ENCODE data around the gene ST7.

ST7 gene

DNA sequence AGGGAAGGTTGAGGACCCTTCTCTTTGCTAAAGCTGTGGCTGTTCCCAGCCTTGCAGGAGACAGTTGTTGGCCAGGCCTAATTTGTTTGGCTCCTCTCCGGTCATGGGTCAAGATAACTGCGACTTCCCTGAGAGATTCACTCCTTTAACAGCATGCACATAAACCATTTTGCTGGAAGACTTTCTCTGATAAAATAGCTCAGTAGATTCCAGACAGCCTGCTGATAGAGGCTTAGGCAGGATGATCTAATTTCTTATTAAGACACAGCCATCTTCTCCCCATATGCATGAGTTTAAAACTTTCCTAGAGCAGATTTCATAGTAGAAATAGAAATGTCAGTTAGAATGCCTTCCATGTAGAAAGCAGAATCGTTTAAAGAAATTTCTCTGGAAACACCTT is 187.6 kb downstream of the ST7 start:
- Histone ChIP-seq H2AFZ (ENCODE audit: low read length) (no peak overlapping the region), H3K9ac (ENCODE audit: low read depth, low read length, poor library complexity, severe bottlenecking) (no peak overlapping the region), H3K9me3 (ENCODE audit: insufficient read depth, low read depth, low read length) (no peaks in the 10 kb centered on the region), H3K4me3 (ENCODE audit: low read length, poor library complexity, severe bottlenecking) (no peak overlapping the region), H3K9me2 (replicated peaks; ENCODE audit: low read depth, low read length) (no peaks in the 10 kb centered on the region), H3K36me3 (ENCODE audit: insufficient read depth, low read length) (no peaks in the 10 kb centered on the region), H3K4me1 (ENCODE audit: insufficient read depth, low read length, poor library complexity, severe bottlenecking) (no peaks in the 10 kb centered on the region), H3F3A (ENCODE audit: low read depth) (no peaks in the 10 kb centered on the region), H3K4me2 (ENCODE audit: low read depth, low read length, poor library complexity, severe bottlenecking) (no peak overlapping the region), H3K79me2 (ENCODE audit: insufficient read depth, low read length) (no peaks in the 10 kb centered on the region), H3K27me3 (ENCODE audit: insufficient read depth, low read length, poor library complexity, severe bottlenecking) (no peaks in the 10 kb centered on the region), H4K20me1 (ENCODE audit: insufficient read depth, low read length, poor library complexity, severe bottlenecking) (no peaks in the 10 kb centered on the region)
- TF ChIP-seq, protein P1, sequence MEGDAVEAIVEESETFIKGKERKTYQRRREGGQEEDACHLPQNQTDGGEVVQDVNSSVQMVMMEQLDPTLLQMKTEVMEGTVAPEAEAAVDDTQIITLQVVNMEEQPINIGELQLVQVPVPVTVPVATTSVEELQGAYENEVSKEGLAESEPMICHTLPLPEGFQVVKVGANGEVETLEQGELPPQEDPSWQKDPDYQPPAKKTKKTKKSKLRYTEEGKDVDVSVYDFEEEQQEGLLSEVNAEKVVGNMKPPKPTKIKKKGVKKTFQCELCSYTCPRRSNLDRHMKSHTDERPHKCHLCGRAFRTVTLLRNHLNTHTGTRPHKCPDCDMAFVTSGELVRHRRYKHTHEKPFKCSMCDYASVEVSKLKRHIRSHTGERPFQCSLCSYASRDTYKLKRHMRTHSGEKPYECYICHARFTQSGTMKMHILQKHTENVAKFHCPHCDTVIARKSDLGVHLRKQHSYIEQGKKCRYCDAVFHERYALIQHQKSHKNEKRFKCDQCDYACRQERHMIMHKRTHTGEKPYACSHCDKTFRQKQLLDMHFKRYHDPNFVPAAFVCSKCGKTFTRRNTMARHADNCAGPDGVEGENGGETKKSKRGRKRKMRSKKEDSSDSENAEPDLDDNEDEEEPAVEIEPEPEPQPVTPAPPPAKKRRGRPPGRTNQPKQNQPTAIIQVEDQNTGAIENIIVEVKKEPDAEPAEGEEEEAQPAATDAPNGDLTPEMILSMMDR (conservative IDR thresholded peaks at IDR 0.05; ENCODE audit: low read length), result no peak
- no peak for TF ChIP-seq EZH2phosphoT487 (IDR thresholded peaks at IDR 0.05; ENCODE audit: borderline replicate concordance)

DNA sequence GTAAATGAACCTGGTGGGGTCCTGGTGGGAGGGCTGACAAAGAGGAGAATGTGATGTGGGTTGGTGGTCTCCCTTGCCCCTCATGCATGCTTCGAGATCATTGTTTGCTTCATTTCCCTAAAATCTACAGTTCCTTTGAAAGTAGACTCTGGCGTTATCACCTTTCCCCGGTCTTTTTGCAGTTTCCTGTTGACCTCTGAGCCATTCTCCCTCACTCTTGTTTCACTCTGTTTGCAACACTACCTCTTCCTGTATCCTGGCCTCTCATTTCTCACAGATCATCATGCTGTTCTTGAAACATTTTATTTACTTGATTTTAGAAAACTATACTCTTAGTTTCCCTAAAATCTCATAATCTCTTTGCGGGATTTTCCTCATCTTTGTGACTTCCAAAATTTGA is 189.8 kb downstream of the ST7 start:
- Histone ChIP-seq H3K4me2 (ENCODE audit: low read depth, low read length, poor library complexity, severe bottlenecking) (no peak overlapping the region), H3K4me1 (ENCODE audit: insufficient read depth, low read length, poor library complexity, severe bottlenecking) (no peaks in the 10 kb centered on the region), H3K9ac (ENCODE audit: low read depth, low read length, poor library complexity, severe bottlenecking) (no peak overlapping the region), H2AFZ (ENCODE audit: low read length) (peak overlapping the region; percentile 2; the same call in 1 of the 2 replicates), H4K20me1 (ENCODE audit: insufficient read depth, low read length, poor library complexity, severe bottlenecking) (no peaks in the 10 kb centered on the region), H3F3A (ENCODE audit: low read depth) (no peaks in the 10 kb centered on the region), H3K36me3 (ENCODE audit: insufficient read depth, low read length) (no peaks in the 10 kb centered on the region), H3K9me2 (replicated peaks; ENCODE audit: low read depth, low read length) (no peaks in the 10 kb centered on the region), H3K9me3 (ENCODE audit: insufficient read depth, low read depth, low read length) (no peaks in the 10 kb centered on the region), H3K4me3 (ENCODE audit: low read length, poor library complexity, severe bottlenecking) (no peak overlapping the region), H3K27me3 (ENCODE audit: insufficient read depth, low read length, poor library complexity, severe bottlenecking) (no peaks in the 10 kb centered on the region), H3K79me2 (ENCODE audit: insufficient read depth, low read length) (no peaks in the 10 kb centered on the region)
- no peak for TF ChIP-seq EZH2phosphoT487 (IDR thresholded peaks at IDR 0.05; ENCODE audit: borderline replicate concordance)
- TF ChIP-seq, protein P1 (conservative IDR thresholded peaks at IDR 0.05; ENCODE audit: low read length), result no peak

DNA sequence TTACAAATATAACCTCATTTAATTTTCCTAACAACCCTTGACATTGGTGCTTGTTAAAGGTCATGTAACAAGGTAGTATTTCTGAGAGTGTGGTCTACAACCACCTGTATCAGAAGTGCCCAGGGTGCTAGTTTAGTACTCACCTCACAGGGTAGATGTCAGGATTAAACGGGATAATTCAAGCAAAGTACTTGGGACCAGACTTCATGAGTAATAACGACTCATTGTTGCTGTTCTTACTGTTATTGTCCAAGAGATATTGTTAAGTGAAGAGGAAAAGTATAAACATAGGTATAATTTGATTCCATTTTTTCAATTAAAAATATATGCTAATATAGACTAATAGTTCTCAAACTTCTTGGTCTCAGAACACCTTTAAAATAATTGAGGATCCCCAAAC is 190.3 kb downstream of the ST7 start:
- Histone ChIP-seq H2AFZ (ENCODE audit: low read length) (no peak overlapping the region), H3K79me2 (ENCODE audit: insufficient read depth, low read length) (no peaks in the 10 kb centered on the region), H4K20me1 (ENCODE audit: insufficient read depth, low read length, poor library complexity, severe bottlenecking) (no peaks in the 10 kb centered on the region), H3K27me3 (ENCODE audit: insufficient read depth, low read length, poor library complexity, severe bottlenecking) (no peaks in the 10 kb centered on the region), H3K4me1 (ENCODE audit: insufficient read depth, low read length, poor library complexity, severe bottlenecking) (no peaks in the 10 kb centered on the region), H3K4me3 (ENCODE audit: low read length, poor library complexity, severe bottlenecking) (no peak overlapping the region), H3K9me2 (replicated peaks; ENCODE audit: low read depth, low read length) (no peaks in the 10 kb centered on the region), H3K9me3 (ENCODE audit: insufficient read depth, low read depth, low read length) (no peaks in the 10 kb centered on the region), H3K9ac (ENCODE audit: low read depth, low read length, poor library complexity, severe bottlenecking) (no peak overlapping the region), H3K4me2 (ENCODE audit: low read depth, low read length, poor library complexity, severe bottlenecking) (no peak overlapping the region), H3F3A (ENCODE audit: low read depth) (no peaks in the 10 kb centered on the region), H3K36me3 (ENCODE audit: insufficient read depth, low read length) (no peaks in the 10 kb centered on the region)
- TF ChIP-seq EZH2phosphoT487 (IDR thresholded peaks at IDR 0.05; ENCODE audit: borderline replicate concordance), result no peak
- TF ChIP-seq, protein P1 (conservative IDR thresholded peaks at IDR 0.05; ENCODE audit: low read length), result no peak
